DOHH2 (cell line): ENCODE results near the gene HIC1.
A peak's percentile ranks its signal among the peaks of the same experiment; 100 is the strongest.

ENCODE experiments used
- H3F3A ChIP-seq: fragments of 200-600 bp; sonication (generic), shearing (Covaris generic); 2 replicates; pipeline ENCODE4 v1.6.0; 2016; ENCODE audit warnings: antibody characterized with exemption, mild to moderate bottlenecking; ENCODE audit not compliant: control insufficient read depth, insufficient read depth
- H3K27ac ChIP-seq: fragments of 200-600 bp; sonication (generic); 2 replicates; pipeline ENCODE4 v1.5.1; 2014; ENCODE audit warnings: low read depth, mild to moderate bottlenecking, low read length, moderate library complexity
- H3K27me3 ChIP-seq: fragments of 200-600 bp; sonication (generic); 2 replicates; pipeline ENCODE4 v1.6.1; 2014; ENCODE audit warnings: mild to moderate bottlenecking, low read length, mixed read lengths; ENCODE audit not compliant: control insufficient read depth
- H3K36me3 ChIP-seq: fragments of 200-600 bp; sonication (generic); 2 replicates; pipeline ENCODE4 v1.6.1; 2014; ENCODE audit warnings: mild to moderate bottlenecking, low read length, moderate library complexity, mixed read lengths; ENCODE audit not compliant: control insufficient read depth
- H3K4me1 ChIP-seq: fragments of 200-600 bp; sonication (generic); 2 replicates; pipeline ENCODE4 v1.6.1; 2014; ENCODE audit warnings: mild to moderate bottlenecking, low read length, mixed read lengths; ENCODE audit not compliant: control insufficient read depth
- H3K4me2 ChIP-seq: fragments of 200-600 bp; sonication (generic); 2 replicates; pipeline ENCODE4 v1.6.0; 2014; ENCODE audit warnings: mild to moderate bottlenecking, low read length, moderate library complexity
- H3K4me3 ChIP-seq: fragments of 200-600 bp; sonication (generic); 2 replicates; pipeline ENCODE4 v1.5.1; 2014; ENCODE audit warnings: mild to moderate bottlenecking, low read length, mixed read lengths
- H3K79me2 ChIP-seq: fragments of 200-600 bp; sonication (generic); 2 replicates; pipeline ENCODE4 v1.6.1; 2014; ENCODE audit warnings: mild to moderate bottlenecking, low read length, mixed read lengths; ENCODE audit not compliant: control insufficient read depth
- H3K9me2 ChIP-seq: fragments of 200-600 bp; sonication (generic); replicated peaks from 2 replicates; pipeline ENCODE4 v1.6.1; 2014; ENCODE audit warnings: mild to moderate bottlenecking, low read length, mixed read lengths; ENCODE audit not compliant: control insufficient read depth
- H3K9me3 ChIP-seq: fragments of 200-600 bp; sonication (generic); 2 replicates; pipeline ENCODE4 v1.6.1; 2014; ENCODE audit warnings: antibody characterized with exemption, low read length, mixed read lengths; ENCODE audit not compliant: control insufficient read depth, insufficient read depth
- H4K20me1 ChIP-seq: fragments of 200-600 bp; sonication (generic); 2 replicates; pipeline ENCODE4 v1.6.0; 2014; ENCODE audit warnings: low read depth, mild to moderate bottlenecking, antibody characterized with exemption, low read length, moderate library complexity; ENCODE audit not compliant: control insufficient read depth, insufficient read depth
- EZH2phosphoT487 ChIP-seq: fragments of 200-600 bp; sonication (generic); IDR thresholded peaks from 2 replicates; pipeline ENCODE4 v1.6.1; 2017; ENCODE audit warnings: borderline replicate concordance, mild to moderate bottlenecking, antibody characterized with exemption, low read length, moderate library complexity, mixed read lengths
- TF ChIP-seq, protein P1 (sequence below): fragments of 200-600 bp; sonication (generic); IDR thresholded peaks from one replicate; pipeline ENCODE4 v1.5.1; 2014; ENCODE audit warnings: antibody characterized with exemption, mild to moderate bottlenecking, low read depth, low read length; ENCODE audit not compliant: poor library complexity, severe bottlenecking

Gene HIC1

DNA sequence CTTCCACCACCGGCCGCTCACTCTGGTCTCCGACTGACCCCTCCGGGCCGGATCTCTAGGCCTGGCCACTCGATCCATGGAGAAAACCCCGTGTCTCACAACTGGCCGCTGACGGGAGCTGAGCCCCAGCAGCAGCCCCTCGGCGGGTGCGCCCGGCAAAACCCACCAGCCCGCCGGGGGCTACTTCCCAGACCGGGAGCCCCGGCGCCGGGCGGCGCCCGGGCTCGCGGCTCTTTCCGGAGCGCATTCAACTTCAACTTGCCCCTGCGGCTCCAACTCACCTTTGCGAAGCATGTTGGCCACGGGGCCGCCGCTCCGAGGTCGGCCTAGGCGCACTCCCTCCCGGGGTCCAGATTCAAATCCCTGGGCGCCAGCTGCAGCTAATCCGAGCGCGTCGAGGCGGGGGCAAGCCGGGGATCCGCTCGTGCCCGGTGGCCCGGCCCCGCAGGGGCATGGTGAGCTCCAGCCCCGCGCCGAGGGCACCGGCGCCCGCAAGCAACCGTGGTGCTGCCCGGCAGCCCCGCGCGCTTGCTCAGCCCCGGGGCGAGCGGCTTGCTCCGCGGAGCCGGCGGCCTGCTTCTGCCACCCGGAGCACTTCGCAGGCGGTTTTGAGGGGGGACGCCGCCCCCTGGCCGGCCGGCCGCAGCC is 30.2 kb upstream of the HIC1 start:
- no peaks in the 10 kb centered on the region for H3K79me2 ChIP-seq
- H3F3A ChIP-seq = no peaks in the 10 kb centered on the region
- H3K4me3 ChIP-seq = peak overlapping the region; percentile 26; the same call in 1 of the 2 replicates
- H3K27ac ChIP-seq = no peak overlapping the region
- H3K9me2 ChIP-seq = no peaks in the 10 kb centered on the region
- H3K4me2 ChIP-seq = peak overlapping the region; percentile 53
- no peaks in the 10 kb centered on the region for H3K9me3 ChIP-seq
- H3K27me3 ChIP-seq = peaks cover 64% of the 10 kb centered on the region
- H4K20me1 ChIP-seq = no peaks in the 10 kb centered on the region
- no peaks in the 10 kb centered on the region for H3K36me3 ChIP-seq
- peak; percentile 88 for TF ChIP-seq EZH2phosphoT487
- TF ChIP-seq, protein P1, sequence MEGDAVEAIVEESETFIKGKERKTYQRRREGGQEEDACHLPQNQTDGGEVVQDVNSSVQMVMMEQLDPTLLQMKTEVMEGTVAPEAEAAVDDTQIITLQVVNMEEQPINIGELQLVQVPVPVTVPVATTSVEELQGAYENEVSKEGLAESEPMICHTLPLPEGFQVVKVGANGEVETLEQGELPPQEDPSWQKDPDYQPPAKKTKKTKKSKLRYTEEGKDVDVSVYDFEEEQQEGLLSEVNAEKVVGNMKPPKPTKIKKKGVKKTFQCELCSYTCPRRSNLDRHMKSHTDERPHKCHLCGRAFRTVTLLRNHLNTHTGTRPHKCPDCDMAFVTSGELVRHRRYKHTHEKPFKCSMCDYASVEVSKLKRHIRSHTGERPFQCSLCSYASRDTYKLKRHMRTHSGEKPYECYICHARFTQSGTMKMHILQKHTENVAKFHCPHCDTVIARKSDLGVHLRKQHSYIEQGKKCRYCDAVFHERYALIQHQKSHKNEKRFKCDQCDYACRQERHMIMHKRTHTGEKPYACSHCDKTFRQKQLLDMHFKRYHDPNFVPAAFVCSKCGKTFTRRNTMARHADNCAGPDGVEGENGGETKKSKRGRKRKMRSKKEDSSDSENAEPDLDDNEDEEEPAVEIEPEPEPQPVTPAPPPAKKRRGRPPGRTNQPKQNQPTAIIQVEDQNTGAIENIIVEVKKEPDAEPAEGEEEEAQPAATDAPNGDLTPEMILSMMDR = no peak
- peaks cover 13% of the 10 kb centered on the region for H3K4me1 ChIP-seq

DNA sequence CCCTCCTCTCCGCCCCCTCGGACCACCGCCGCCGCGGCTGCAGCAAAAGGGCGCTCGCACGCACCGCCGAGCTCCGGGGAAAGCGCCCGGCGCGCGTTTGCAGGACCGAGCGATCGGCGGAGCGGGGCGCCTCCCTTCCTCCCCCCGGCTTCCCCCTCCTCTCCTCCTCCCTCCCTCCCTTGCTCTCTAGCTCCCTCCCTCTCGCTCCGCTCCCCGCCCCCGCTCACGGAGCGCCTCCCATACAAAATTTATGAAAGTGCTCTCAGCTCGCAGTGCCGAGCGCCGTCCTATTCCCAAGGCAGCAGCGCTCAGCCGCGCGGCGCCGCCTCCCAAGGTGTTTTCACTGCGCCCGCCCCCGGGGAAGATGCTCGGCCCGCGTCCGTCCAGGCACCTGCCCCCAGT is 29.7 kb upstream of the HIC1 start, which contains the start of gene RTN4RL1:
Gene RTN4RL1 (minus strand): TSS at position 115 of the 402 bp plus-strand sequence. CDS start 469 bp downstream, outside the sequence.
- peaks cover 1% of the 10 kb centered on the region; the same call in 1 of the 2 replicates for H3K79me2 ChIP-seq
- peak within 1 kb of the TSS; percentile 53 for H3K4me2 ChIP-seq
- TF ChIP-seq, protein P1 = no peak
- TF ChIP-seq EZH2phosphoT487 = no peak
- H3K4me3 ChIP-seq = peak within 1 kb of the TSS; percentile 26; the same call in 1 of the 2 replicates
- peaks cover 58% of the 10 kb centered on the region for H3K27me3 ChIP-seq
- no peaks in the 10 kb centered on the region for H3K9me2 ChIP-seq
- H3F3A ChIP-seq = no peaks in the 10 kb centered on the region
- H3K27ac ChIP-seq = no peak within 1 kb of the TSS
- H3K4me1 ChIP-seq = peaks cover 14% of the 10 kb centered on the region
- H3K9me3 ChIP-seq = no peaks in the 10 kb centered on the region
- H4K20me1 ChIP-seq = no peaks in the 10 kb centered on the region
- H3K36me3 ChIP-seq = no peaks in the 10 kb centered on the region

DNA sequence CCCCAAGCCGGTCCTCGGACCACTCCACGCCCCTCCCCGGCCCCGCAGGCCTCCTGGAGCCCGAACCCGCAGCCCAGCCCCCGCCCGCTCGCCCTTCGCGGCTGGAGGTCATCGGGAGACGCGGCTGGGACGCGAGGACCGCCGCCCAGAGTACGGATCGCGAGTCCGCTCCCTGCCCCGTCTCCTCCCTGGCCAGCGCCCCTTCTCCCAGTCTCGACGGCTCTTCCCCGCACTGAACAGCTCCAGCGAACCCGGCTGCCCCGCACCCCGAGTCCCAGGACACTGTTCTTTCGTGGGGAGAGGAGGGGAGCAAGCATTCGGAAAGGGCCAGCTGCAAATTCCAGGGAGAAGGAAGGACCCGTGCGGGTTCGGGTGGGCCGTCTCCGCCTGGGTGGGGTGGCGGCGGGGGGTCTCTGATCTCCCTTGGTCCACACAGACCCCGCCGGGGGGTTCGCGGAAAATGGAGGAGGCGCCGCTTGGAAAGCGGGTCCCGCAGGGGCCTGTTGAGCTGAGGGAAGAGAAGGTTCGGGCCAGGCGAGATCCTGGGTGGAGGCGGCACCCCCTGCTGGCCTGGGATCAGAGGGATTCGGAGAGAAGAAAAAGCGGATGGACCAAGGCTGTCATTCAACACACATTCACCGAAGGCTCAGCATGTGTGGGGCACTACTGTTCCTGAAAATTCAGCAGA is 29.1 kb upstream of the HIC1 start:
- Histone ChIP-seq H3K4me3 (peak overlapping the region; percentile 26; the same call in 1 of the 2 replicates), H3K27me3 (peaks cover 53% of the 10 kb centered on the region), H3K4me1 (peaks cover 15% of the 10 kb centered on the region), H3K79me2 (peaks cover 5% of the 10 kb centered on the region), H3F3A (no peaks in the 10 kb centered on the region), H3K9me3 (no peaks in the 10 kb centered on the region), H4K20me1 (no peaks in the 10 kb centered on the region), H3K27ac (no peak overlapping the region), H3K36me3 (no peaks in the 10 kb centered on the region), H3K4me2 (peak overlapping the region; percentile 53), H3K9me2 (no peaks in the 10 kb centered on the region)
- TF ChIP-seq EZH2phosphoT487 = no peak
- TF ChIP-seq, protein P1 = peak; percentile 35
